BLaER1 treated with 17β-estradiol and CSF1 and Interleukin-3, amounts not matched to agents 10 nM and 100 nM (cell line): Measurements from ENCODE around the gene MDC1.
"Not testable (repeated sequence)": the region's sequence is repeated elsewhere in the genome, so short reads cannot be mapped to it uniquely, and the experiment has no call there.

Source experiments
- H3K27ac ChIP-seq, 11 experiments: shearing (Covaris generic); formaldehyde crosslinking; 2 replicates each; pipeline ENCODE4 v1.8.1; 2022
- H3K27me3 ChIP-seq, 11 experiments: shearing (Covaris generic); formaldehyde crosslinking; 2 replicates each; pipeline ENCODE4 v1.8.1; 2022
- H3K36me3 ChIP-seq, 11 experiments: shearing (Covaris generic); formaldehyde crosslinking; 2 replicates each; pipeline ENCODE4 v1.8.1; 2022
- H3K4me1 ChIP-seq, 10 experiments: shearing (Covaris generic); formaldehyde crosslinking; 2 replicates each; pipeline ENCODE4 v1.8.1; 2022
- H3K4me2 ChIP-seq, 11 experiments: shearing (Covaris generic); formaldehyde crosslinking; 2 replicates each; pipeline ENCODE4 v1.8.1; 2022
- H3K4me3 ChIP-seq, 10 experiments: shearing (Covaris generic); formaldehyde crosslinking; 2 replicates each; pipeline ENCODE4 v1.8.1; 2022
- H3K9ac ChIP-seq, 11 experiments: shearing (Covaris generic); formaldehyde crosslinking; 2 replicates each; pipeline ENCODE4 v1.8.1; 2022
- H3K9me3 ChIP-seq, 11 experiments: shearing (Covaris generic); formaldehyde crosslinking; replicated peaks in 1 of 11; 2 replicates each; pipeline ENCODE4 v1.8.1; 2022
- H4K20me1 ChIP-seq, 11 experiments: shearing (Covaris generic); formaldehyde crosslinking; 2 replicates each; pipeline ENCODE4 v1.8.1; 2022
- Cebpa-rat ChIP-seq, 11 experiments: shearing (Covaris generic); IDR thresholded peaks; 2 replicates each; pipeline ENCODE4 v1.8.1; 2022

The MDC1 gene

DNA sequence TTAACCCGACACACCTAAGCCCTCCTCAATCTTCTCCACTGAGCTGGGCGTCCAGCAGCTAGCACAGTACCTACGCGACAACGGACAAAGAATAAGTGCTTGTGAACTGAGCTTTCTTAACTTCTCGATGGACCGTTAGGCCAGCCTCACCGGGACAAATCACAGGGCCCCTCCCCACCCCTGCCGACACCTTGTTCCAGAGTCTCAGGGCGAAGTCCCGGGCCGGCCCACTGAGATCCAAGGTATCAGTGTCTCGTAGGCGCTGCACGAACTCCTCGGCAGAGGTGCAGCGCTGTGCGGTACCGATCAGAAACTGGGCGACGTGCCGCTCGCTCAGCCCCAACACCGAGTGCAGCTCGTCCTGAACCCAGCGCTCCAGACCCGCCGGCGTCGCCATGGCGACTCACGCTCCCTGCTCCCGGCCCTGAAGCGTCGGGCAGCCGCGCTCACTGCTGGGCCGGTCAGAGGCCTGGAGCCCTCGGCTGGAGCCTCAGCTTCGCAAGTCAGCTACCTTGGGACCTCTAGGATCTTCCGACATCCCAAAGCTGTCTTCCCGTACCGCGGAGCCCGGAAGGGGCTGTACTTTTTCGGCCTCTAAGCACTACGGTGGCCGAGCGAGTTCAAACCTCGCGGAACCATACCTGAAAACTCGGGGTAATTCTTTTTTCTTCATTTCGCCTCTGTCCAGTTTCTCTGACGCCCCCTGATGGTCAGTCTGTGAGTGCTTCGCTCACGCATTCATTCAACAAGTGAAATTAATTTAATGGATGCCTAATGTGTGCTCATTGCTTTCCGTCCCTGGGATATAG lies 44.4 kb downstream of the MDC1 start, which contains the start of gene DHX16:
DHX16 (minus strand) TSS at position 562 of the 809 bp plus-strand sequence; CDS start at position 397, 165 bp downstream.
- peak within 1 kb of the TSS; percentile 61 to 83 (median 72) for H3K27ac ChIP-seq
- H4K20me1 ChIP-seq, result peaks cover 18 to 50% (median 34%) of the 10 kb centered on the region in 11 experiments
- H3K4me2 ChIP-seq, result peak within 1 kb of the TSS; percentile 80 to 96 (median 91)
- H3K36me3 ChIP-seq, result peaks cover 46 to 56% (median 54%) of the 10 kb centered on the region in 11 experiments
- no peaks in the 10 kb centered on the region for H3K9me3 ChIP-seq
- H3K27me3 ChIP-seq, result no peaks in the 10 kb centered on the region
- peak within 1 kb of the TSS; percentile 79 to 91 (median 88) for H3K9ac ChIP-seq
- H3K4me1 ChIP-seq, result peaks cover 35 to 65% (median 51%) of the 10 kb centered on the region in 10 experiments
- no peak for TF ChIP-seq Cebpa-rat (IDR thresholded peaks at IDR 0.05)
- H3K4me3 ChIP-seq, result peak within 1 kb of the TSS; percentile 78 to 99 (median 85)

- Histone ChIP-seq H3K36me3 (peaks cover 38 to 56% (median 52%) of the 10 kb centered on the region in 11 experiments), H3K9me3 (no peaks in the 10 kb centered on the region), H3K4me1 (peaks cover 31 to 66% (median 50%) of the 10 kb centered on the region in 10 experiments), H3K9ac (peak overlapping the region in 10 of 11 experiments; percentile 82 to 91 (median 88); a peak in 20 of 22 replicates), H3K4me3 (0 out of 20 replicates have a peak overlapping the region, but pooled peaks of 2 of the 10 experiments have one; percentile 6 to 82), H3K4me2 (peak overlapping the region; percentile 80 to 96 (median 91); a peak in 21 of 22 replicates), H3K27ac (peak overlapping the region in 1 of 11 experiments; percentile 14; a peak in 1 of 22 replicates), H3K27me3 (no peaks in the 10 kb centered on the region), H4K20me1 (peaks cover under 1 to 39% (median 17%) of the 10 kb centered on the region in 11 experiments; a peak in 18 of 22 replicates)
- TF ChIP-seq Cebpa-rat (IDR thresholded peaks at IDR 0.05), result no peak
These were observed 46.1 kb downstream of the MDC1 start for GRCh38 chr6:30670760-30671527.

- H3K9me3 ChIP-seq, H3K27ac ChIP-seq, H3K27me3 ChIP-seq, H3K4me3 ChIP-seq: not testable (repeated sequence)
- Histone ChIP-seq H3K4me2 (peak overlapping the region in 4 of 11 experiments; percentile 5 to 38 (median 14); a peak in 4 of 22 replicates), H3K4me1 (peaks cover 13 to 32% (median 25%) of the 10 kb centered on the region in 10 experiments), H3K9ac (peak overlapping the region in 1 of 11 experiments; percentile 15; a peak in 1 of 22 replicates), H3K36me3 (peaks cover 80 to 98% (median 95%) of the 10 kb centered on the region in 11 experiments), H4K20me1 (peaks cover 0 to 36% (median 3%) of the 10 kb centered on the region in 11 experiments; a peak in 7 of 22 replicates)
These were observed 50.8 kb downstream of the MDC1 start for GRCh38 chr6:30666300-30666699.

DNA sequence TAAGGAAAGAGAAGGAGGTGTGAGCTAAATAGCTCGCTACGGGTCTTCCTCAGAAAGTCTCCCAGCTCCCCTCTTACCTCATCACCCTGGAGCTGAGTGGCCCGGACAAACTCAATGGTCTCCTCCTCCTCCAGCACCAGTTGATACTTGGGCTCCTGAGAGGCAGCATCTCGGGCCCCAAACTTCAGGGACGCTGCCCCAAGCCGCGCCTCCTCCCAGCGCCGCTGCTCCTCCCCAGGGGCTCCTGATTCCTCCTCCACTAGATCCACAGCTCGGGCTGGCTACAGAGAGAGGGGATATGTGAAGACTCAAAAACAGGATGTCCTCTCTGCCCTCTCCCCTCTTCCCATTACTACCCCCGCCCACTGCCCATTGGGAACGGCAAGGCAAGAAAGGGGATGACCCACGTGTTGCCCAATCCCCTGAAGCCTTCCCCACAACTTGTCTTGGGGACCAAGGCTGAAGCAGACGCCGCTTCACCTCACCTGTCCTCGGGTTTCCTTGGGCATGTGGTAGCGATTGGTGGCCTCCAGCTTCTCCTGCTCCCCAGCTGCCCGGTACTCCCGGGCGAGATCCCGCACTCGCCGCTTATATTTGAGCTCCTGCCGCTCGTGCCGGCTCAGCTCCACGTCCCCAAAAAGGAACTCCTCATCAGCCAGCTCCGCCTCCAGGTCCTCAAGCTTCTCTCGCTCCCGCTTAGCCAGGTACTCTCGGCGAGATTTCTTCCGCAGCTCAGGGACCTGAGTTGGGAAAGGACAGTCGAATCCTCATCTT lies 51.9 kb downstream of the MDC1 start:
- Histone ChIP-seq H4K20me1 (peaks cover 0 to 26% (median 0%) of the 10 kb centered on the region in 11 experiments; a peak in 6 of 22 replicates), H3K9ac (peak overlapping the region in 1 of 11 experiments; percentile 10; a peak in 2 of 22 replicates), H3K4me2 (no peak overlapping the region), H3K9me3 (no peaks in the 10 kb centered on the region), H3K27me3 (no peaks in the 10 kb centered on the region), H3K4me3 (no peak overlapping the region), H3K27ac (no peak overlapping the region), H3K36me3 (peaks cover 85 to 100% (median 97%) of the 10 kb centered on the region in 11 experiments), H3K4me1 (peaks cover 7 to 24% (median 17%) of the 10 kb centered on the region in 10 experiments; a peak in 17 of 20 replicates)
- no peak for TF ChIP-seq Cebpa-rat (IDR thresholded peaks at IDR 0.05)

GRCh38 chr6:30657922-30658321 lies 59.2 kb downstream of the MDC1 start:
- peaks cover 0 to 14% (median 4%) of the 10 kb centered on the region in 10 experiments; a peak in 7 of 20 replicates for H3K4me1 ChIP-seq
- H3K4me2 ChIP-seq, H3K4me3 ChIP-seq, H3K9me3 ChIP-seq, H3K27ac ChIP-seq, H3K27me3 ChIP-seq: not testable (repeated sequence)
- peaks cover 97 to 100% (median 100%) of the 10 kb centered on the region in 11 experiments for H3K36me3 ChIP-seq
- H4K20me1 ChIP-seq, result peaks cover 0 to 42% (median 0%) of the 10 kb centered on the region in 11 experiments; a peak in 8 of 22 replicates
- peak overlapping the region in 2 of 11 experiments; percentile 4 to 47; a peak in 1 of 22 replicates for H3K9ac ChIP-seq

DNA sequence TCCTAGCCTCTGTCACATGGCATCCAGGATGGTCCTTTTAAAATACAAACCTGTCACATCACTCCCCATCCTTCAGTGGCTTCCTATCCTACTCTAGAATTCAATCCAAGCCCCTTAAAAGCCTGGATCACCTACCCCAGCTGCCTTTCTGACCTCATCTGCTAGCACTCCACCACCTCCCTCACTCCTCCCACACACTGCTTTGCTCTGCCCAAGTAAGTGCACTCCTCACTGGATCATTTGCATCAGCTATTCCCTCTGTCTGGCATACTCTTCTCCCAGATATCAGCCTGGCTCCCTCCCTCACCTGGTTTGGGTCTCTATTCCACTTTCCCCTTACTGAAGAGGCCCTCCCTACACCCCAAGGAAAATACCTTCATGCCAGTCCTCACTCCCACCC lies 59.6 kb downstream of the MDC1 start:
- H3K9me3 ChIP-seq, result no peaks in the 10 kb centered on the region
- H3K4me2 ChIP-seq, result peak overlapping the region in 1 of 11 experiments; percentile 19; a peak in 2 of 22 replicates
- H3K27ac ChIP-seq, result no peak overlapping the region
- TF ChIP-seq Cebpa-rat (IDR thresholded peaks at IDR 0.05), result no peak
- peaks cover 0 to 14% (median 4%) of the 10 kb centered on the region in 10 experiments; a peak in 7 of 20 replicates for H3K4me1 ChIP-seq
- peaks cover 0 to 42% (median 0%) of the 10 kb centered on the region in 11 experiments; a peak in 8 of 22 replicates for H4K20me1 ChIP-seq
- H3K36me3 ChIP-seq, result peaks cover 97 to 100% (median 100%) of the 10 kb centered on the region in 11 experiments
- H3K4me3 ChIP-seq, result no peak overlapping the region
- H3K9ac ChIP-seq, result peak overlapping the region in 4 of 11 experiments; percentile 11 to 53 (median 35); a peak in 5 of 22 replicates
- H3K27me3 ChIP-seq, result no peaks in the 10 kb centered on the region

GRCh38 chr6:30656513-30656912 lies 60.6 kb downstream of the MDC1 start:
- Histone ChIP-seq H3K4me1 (peaks cover 0 to 14% (median 4%) of the 10 kb centered on the region in 10 experiments; a peak in 7 of 20 replicates), H3K4me3 (no peak overlapping the region), H3K27me3 (no peaks in the 10 kb centered on the region), H3K9me3 (no peaks in the 10 kb centered on the region), H3K27ac (no peak overlapping the region), H3K4me2 (no peak overlapping the region; a peak in 1 of 22 replicates), H4K20me1 (peaks cover 0 to 39% (median 0%) of the 10 kb centered on the region in 11 experiments; a peak in 8 of 22 replicates), H3K9ac (peak overlapping the region in 2 of 11 experiments; percentile 9; a peak in 2 of 22 replicates), H3K36me3 (peaks cover 97 to 100% (median 100%) of the 10 kb centered on the region in 11 experiments)
- no peak for TF ChIP-seq Cebpa-rat (IDR thresholded peaks at IDR 0.05)

DNA sequence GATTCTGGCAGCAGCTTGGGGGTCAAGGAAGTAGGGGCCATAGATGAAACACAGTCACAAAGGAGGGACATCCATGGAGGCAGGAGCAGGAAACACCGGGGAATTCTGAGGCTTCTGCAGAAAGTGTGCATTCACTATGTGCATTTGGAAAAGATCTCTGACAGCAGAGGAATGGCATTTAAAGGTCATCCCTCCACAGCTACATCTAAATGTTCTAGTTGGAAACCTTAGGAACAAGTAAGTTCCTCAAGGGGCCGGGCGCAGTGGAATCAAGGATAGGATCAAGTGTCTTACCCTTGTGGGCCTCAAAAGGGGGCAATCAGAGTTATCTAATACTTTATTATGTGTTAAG lies 61.4 kb downstream of the MDC1 start:
- Histone ChIP-seq H3K4me3 (no peak overlapping the region), H3K9ac (0 out of 22 replicates have a peak overlapping the region, but pooled peaks of 1 of the 11 experiments have one; percentile 17), H4K20me1 (peaks cover 0 to 41% (median 0%) of the 10 kb centered on the region in 11 experiments; a peak in 8 of 22 replicates), H3K36me3 (peaks cover 98 to 100% (median 100%) of the 10 kb centered on the region in 11 experiments), H3K27ac (no peak overlapping the region), H3K9me3 (no peaks in the 10 kb centered on the region), H3K4me2 (no peak overlapping the region), H3K4me1 (peaks cover 0 to 14% (median 4%) of the 10 kb centered on the region in 10 experiments; a peak in 7 of 20 replicates), H3K27me3 (no peaks in the 10 kb centered on the region)
- no peak for TF ChIP-seq Cebpa-rat (IDR thresholded peaks at IDR 0.05)
